Gastrocnemius medialis (tissue), 4 donors: ENCODE data around the gene PEX7. TPM values are rescaled to one million over a fixed set of nuclear protein-coding genes. Genes with fewer than 3 reads are reported as not detected.

Source experiments
- ATAC-seq, 2 donors: fragments of 150-250 bp; one replicate each; pipeline ENCODE4 v1.9.1; 2016
- DNase-seq, 2 donors: peaks; one replicate each; pipeline ENCODE4 v3.0.0-alpha.2; 2019
- H3K27ac ChIP-seq, 4 donors: fragments of 200-600 bp; sonication (generic); 1 replicate in 1 of 4; 2 replicates in 3 of 4; pipeline ENCODE4 v1.5.1; 2016 to 2018; ENCODE audit warnings: mild to moderate bottlenecking in 2 of 4, moderate library complexity in 1 of 4
- H3K27me3 ChIP-seq, 3 donors: fragments of 200-600 bp; sonication (generic) in 2 of 3; 1 replicate in 1 of 3; 2 replicates in 2 of 3; pipeline versions ENCODE4 v1.5.1 to v1.6.0; 2016 to 2019; ENCODE audit warnings: mild to moderate bottlenecking in 1 of 3, moderate library complexity in 1 of 3
- H3K36me3 ChIP-seq, 2 donors: fragments of 200-600 bp; sonication (generic) in 1 of 2; one replicate each; pipeline ENCODE4 v1.5.1; 2017 to 2018
- H3K4me1 ChIP-seq, 2 donors: fragments of 200-600 bp; sonication (generic) in 1 of 2; one replicate each; pipeline ENCODE4 v1.5.1; 2016 to 2017; ENCODE audit warnings: mild to moderate bottlenecking in 2 of 2
- H3K4me3 ChIP-seq, 4 donors: fragments of 200-600 bp; sonication (generic) in 3 of 4; 1 replicate in 1 of 4; 2 replicates in 3 of 4; pipeline ENCODE4 v1.5.1; 2016 to 2019; ENCODE audit warnings: mild to moderate bottlenecking in 2 of 4
- H3K9me3 ChIP-seq, 3 donors: fragments of 200-600 bp; sonication (generic) in 2 of 3; 1 replicate in 1 of 3; 2 replicates in 2 of 3; pipeline ENCODE4 v1.5.1; 2016 to 2019
- CTCF ChIP-seq, 5 experiments: fragments of 450-650 bp in 3 of 5; fragments of 200-600 bp in 2 of 5; sonication (generic) in 2 of 5; IDR thresholded peaks in 4 of 5; conservative IDR thresholded peaks in 1 of 5; 1 replicate in 4 of 5; 2 replicates in 1 of 5; pipeline ENCODE4 v1.5.1; 2016 to 2019; ENCODE audit warnings: antibody characterized with exemption in 5 of 5, mild to moderate bottlenecking in 3 of 5, moderate library complexity in 3 of 5
- POLR2A ChIP-seq, 2 donors: fragments of 450-650 bp; IDR thresholded peaks; one replicate each; pipeline ENCODE4 v1.6.1; 2017; ENCODE audit warnings: antibody characterized with exemption in 2 of 2, mild to moderate bottlenecking in 2 of 2, moderate library complexity in 2 of 2
- in situ Hi-C, 4 donors: fragments of 200-750 bp; cut with MboI; loops; one replicate each; pipeline versions ENCODE4 v1.15.0 to v1.8.0; 2017; ENCODE audit warnings: low sequenced_read_pairs in 4 of 4
- intact Hi-C: fragments of 100-400 bp; cut with DNase I; formaldehyde crosslinking; loops from one replicate; pipeline ENCODE4 v1.15.1; 2023; ENCODE audit warnings: low total_unique reads
- total RNA-seq, 4 donors: library from RNA; depleted of rRNA; stranded (reverse); fragments of >200 nt; gene quantifications; one replicate each; pipeline versions ENCODE4 v1.1.0 to v1.2.3, GENCODE V29; 2016

PEX7 gene
- total RNA-seq, 4 donors from 2014 or later: 0.32 to 10.6 (median 6.0) TPM

- Histone ChIP-seq H3K9me3 (no peaks in the 10 kb centered on the region), H3K27me3 (no peaks in the 10 kb centered on the region), H3K27ac (no peak overlapping the region), H3K4me1 (no peaks in the 10 kb centered on the region), H3K4me3 (no peak overlapping the region), H3K36me3 (no peaks in the 10 kb centered on the region)
- ATAC-seq (no peak), DNase-seq (no peak)
- intact Hi-C loops: no loop called here
- in situ Hi-C loops: loop anchor here in 3 of 4 donors (10.0 to 25.0 kb wide), 2 partner anchors 677 to 684 kb away; no protein-coding TSS in a partner anchor
- TF ChIP-seq CTCF (IDR thresholded peaks at IDR 0.05 in 4 of 5, conservative IDR thresholded peaks at IDR 0.05 in 1 of 5): no peak
- no peak for TF ChIP-seq POLR2A (IDR thresholded peaks at IDR 0.05)
Measured at GRCh38 chr6:136960781-136961180, 138.4 kb downstream of the PEX7 start.

GRCh38 chr6:136961848-136962247 lies 139.5 kb downstream of the PEX7 start:
- Histone ChIP-seq H3K9me3 (no peaks in the 10 kb centered on the region), H3K27me3 (no peaks in the 10 kb centered on the region), H3K27ac (no peak overlapping the region), H3K36me3 (no peaks in the 10 kb centered on the region), H3K4me1 (no peaks in the 10 kb centered on the region), H3K4me3 (no peak overlapping the region)
- ATAC-seq: no peak
- intact Hi-C loops: no loop called here
- TF ChIP-seq CTCF (IDR thresholded peaks at IDR 0.05 in 4 of 5, conservative IDR thresholded peaks at IDR 0.05 in 1 of 5) (no peak), POLR2A (IDR thresholded peaks at IDR 0.05) (no peak)
- in situ Hi-C loops: loop anchor here in 3 of 4 donors (10.0 to 25.0 kb wide), 2 partner anchors 675 to 683 kb away; no protein-coding TSS in a partner anchor
- DNase-seq: no peak

DNA sequence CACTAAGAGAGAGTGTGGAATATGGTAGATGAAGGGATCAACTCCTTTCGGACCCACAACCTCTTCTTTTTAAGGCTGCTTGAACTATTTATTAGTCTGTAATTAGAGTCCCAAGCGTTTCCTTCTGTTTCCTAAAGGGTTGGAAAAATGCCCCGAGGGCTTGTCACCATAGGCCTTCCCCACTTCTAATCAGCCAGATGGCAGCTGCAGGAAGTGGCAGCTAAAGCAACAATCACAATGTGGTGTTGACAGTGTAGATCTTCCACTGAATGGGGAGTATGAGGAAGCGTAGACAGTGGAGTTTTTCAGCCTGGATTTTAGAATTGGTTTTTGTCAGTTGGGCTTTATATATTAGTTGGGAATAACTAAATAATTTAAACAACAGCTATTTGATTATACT lies 140.3 kb downstream of the PEX7 start:
- no peak overlapping the region for H3K4me3 ChIP-seq
- intact Hi-C loops (no loop called here), in situ Hi-C loops (loop anchor here in 3 of 4 donors (10.0 to 25.0 kb wide), 2 partner anchors 675 to 682 kb away; no protein-coding TSS in a partner anchor)
- no peaks in the 10 kb centered on the region for H3K36me3 ChIP-seq
- no peak overlapping the region for H3K27ac ChIP-seq
- ATAC-seq (no peak), DNase-seq (no peak)
- H3K4me1 ChIP-seq: no peaks in the 10 kb centered on the region
- TF ChIP-seq CTCF (IDR thresholded peaks at IDR 0.05 in 4 of 5, conservative IDR thresholded peaks at IDR 0.05 in 1 of 5): no peak
- TF ChIP-seq POLR2A (IDR thresholded peaks at IDR 0.05): no peak
- H3K27me3 ChIP-seq: no peaks in the 10 kb centered on the region
- no peaks in the 10 kb centered on the region for H3K9me3 ChIP-seq

DNA sequence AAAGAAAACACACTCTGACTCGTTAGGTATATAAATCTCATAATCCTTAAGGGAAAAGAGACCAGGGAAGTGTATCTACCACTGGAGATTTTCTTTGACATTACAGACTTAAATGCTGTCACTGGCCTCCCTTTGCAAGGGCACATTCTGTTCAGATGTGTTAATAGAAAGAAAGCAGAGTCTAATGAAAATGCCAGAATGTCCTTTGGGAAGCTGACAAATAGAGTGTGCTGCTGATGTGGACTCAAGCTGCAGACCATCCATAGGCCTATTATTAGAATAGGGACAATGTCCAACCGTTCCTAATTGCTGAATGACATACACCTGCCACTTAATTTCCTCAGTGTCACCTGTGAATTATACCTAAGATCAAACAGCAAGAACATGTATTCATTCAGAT lies 140.9 kb downstream of the PEX7 start:
- Histone ChIP-seq H3K4me3 (no peak overlapping the region), H3K27me3 (no peaks in the 10 kb centered on the region), H3K36me3 (no peaks in the 10 kb centered on the region), H3K4me1 (no peaks in the 10 kb centered on the region), H3K9me3 (no peaks in the 10 kb centered on the region), H3K27ac (no peak overlapping the region)
- no peak for DNase-seq
- no peak for ATAC-seq
- intact Hi-C loops: no loop called here
- TF ChIP-seq POLR2A (IDR thresholded peaks at IDR 0.05): no peak
- TF ChIP-seq CTCF (IDR thresholded peaks at IDR 0.05 in 4 of 5, conservative IDR thresholded peaks at IDR 0.05 in 1 of 5): no peak
- in situ Hi-C loops: loop anchor here in 3 of 4 donors (10.0 to 25.0 kb wide), 2 partner anchors 674 to 682 kb away; no protein-coding TSS in a partner anchor

Other genes with a start within 250 kb of the PEX7 start
- gene MAP3K5, start 30.1 kb upstream of the PEX7 start, total RNA-seq: 10 to 100 TPM in 1 of 4 donors, 1 to 10 TPM in 3; 2.9 to 46.9 (median 4.9) TPM
- gene SLC35D3, start 99.7 kb downstream of the PEX7 start, total RNA-seq: not detected
- gene IL20RA, start 222.4 kb downstream of the PEX7 start, total RNA-seq: 1 to 10 TPM in 1 of 4 donors, under 1 TPM in 1, not detected in 2; 0.32 to 1.1 TPM